Skeletal muscle satellite cell (primary cell): Measurements from ENCODE around the gene CA9. TPM values are rescaled to one million over a fixed set of nuclear protein-coding genes. Genes with fewer than 3 reads are reported as not detected.
"Not testable (repeated sequence)": the region's sequence is repeated elsewhere in the genome, so short reads cannot be mapped to it uniquely, and the experiment has no call there.

Source experiments
- H3K27me3 ChIP-seq: 2 replicates; pipeline ENCODE4 v1.7.0; 2013; ENCODE audit warnings: low read length; ENCODE audit not compliant: control insufficient read depth, insufficient read depth
- H3K36me3 ChIP-seq: 2 replicates; pipeline ENCODE4 v1.7.0; 2013; ENCODE audit warnings: mild to moderate bottlenecking, control low read depth, low read length; ENCODE audit not compliant: insufficient read depth
- H3K4me1 ChIP-seq: 2 replicates; pipeline ENCODE4 v1.7.0; 2013; ENCODE audit warnings: low read length; ENCODE audit not compliant: control insufficient read depth, insufficient read depth
- H3K4me2 ChIP-seq: 2 replicates; pipeline ENCODE4 v1.7.0; 2013; ENCODE audit warnings: mild to moderate bottlenecking, low read length
- H3K4me3 ChIP-seq: 2 replicates; pipeline ENCODE4 v1.7.0; 2013; ENCODE audit warnings: low read length
- H3K9ac ChIP-seq: 2 replicates; pipeline ENCODE4 v1.7.0; 2013; ENCODE audit warnings: mild to moderate bottlenecking, low read depth, low read length, moderate library complexity
- H3K9me3 ChIP-seq: replicated peaks from 2 replicates; pipeline ENCODE4 v1.7.0; 2013; ENCODE audit warnings: mild to moderate bottlenecking, control low read depth, low read length
- total RNA-seq: library from RNA; depleted of rRNA; stranded (reverse); fragments of >200 nt; gene quantifications from 2 replicates; pipeline ENCODE4 v1.2.3, GENCODE V29; 2012; rRNA removed

The CA9 gene
- total RNA-seq, result 3.0 and 6.1 TPM in 2 replicates

GRCh38 chr9:35673132-35674024, at the start of gene CA9:
Gene CA9 (plus strand): TSS chr9:35673928. CDS start chr9:35673960, 32 bp downstream.
- Histone ChIP-seq H3K4me2 (no peak within 1 kb of the TSS), H3K4me1 (peaks cover 14% of the 10 kb centered on the region), H3K4me3 (no peak within 1 kb of the TSS), H3K9ac (no peak within 1 kb of the TSS), H3K36me3 (no peaks in the 10 kb centered on the region), H3K9me3 (no peaks in the 10 kb centered on the region), H3K27me3 (peaks cover 7% of the 10 kb centered on the region)

DNA sequence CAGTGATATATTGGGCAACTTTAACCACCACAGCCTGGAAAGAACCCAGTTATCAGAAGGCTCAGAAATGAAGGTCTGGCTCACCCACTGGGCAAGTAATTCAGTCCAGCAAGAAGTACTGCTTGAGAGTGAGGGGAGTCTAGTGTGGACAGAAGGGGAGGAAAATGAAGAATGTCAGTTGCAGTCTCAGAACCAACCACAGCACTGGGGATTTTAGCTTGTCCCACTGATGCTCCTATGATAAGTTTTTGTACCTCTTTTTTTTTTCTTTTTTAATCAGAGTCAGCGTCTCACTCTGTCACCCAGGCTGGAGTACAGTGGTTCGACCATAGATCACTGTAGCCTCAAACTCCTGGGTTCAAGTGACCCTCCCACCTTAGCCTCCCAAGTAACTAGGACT, 46.2 kb upstream of the CA9 start:
- no peak overlapping the region for H3K4me3 ChIP-seq
- no peaks in the 10 kb centered on the region for H3K36me3 ChIP-seq
- H3K4me2 ChIP-seq, result no peak overlapping the region
- no peaks in the 10 kb centered on the region for H3K4me1 ChIP-seq
- H3K27me3 ChIP-seq, result no peaks in the 10 kb centered on the region
- no peak overlapping the region for H3K9ac ChIP-seq
- H3K9me3 ChIP-seq, result no peaks in the 10 kb centered on the region

DNA sequence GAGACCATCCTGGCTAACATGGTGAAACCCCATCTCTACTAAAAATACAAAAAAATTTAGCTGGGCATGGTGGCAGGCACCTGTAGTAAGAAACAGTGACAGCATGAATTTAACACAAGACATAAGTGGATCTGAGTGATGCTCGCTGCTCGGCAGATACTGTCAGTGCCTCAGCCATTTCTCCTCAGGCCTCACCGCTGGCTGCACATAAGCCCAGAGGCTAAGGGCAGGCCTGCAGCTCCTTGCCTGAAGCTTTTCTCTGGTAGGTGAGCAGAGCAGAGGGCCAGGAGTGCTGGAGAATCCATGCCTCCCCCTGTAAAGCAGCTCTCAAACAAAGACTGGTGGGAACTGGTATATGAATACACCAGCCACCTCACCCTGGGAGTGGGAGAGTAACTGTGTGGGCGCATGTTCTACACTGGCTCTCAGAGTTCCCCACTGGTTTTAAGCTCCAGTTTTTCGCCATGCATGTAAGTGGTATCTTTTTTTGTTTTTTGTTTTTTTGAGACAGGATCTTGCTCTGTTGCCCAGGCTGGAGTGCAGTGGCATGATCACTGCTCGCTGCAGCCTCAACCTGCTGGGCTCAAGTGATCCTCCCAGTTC, 45.2 kb upstream of the CA9 start:
- Histone ChIP-seq H3K36me3 (no peaks in the 10 kb centered on the region), H3K9me3 (no peaks in the 10 kb centered on the region), H3K4me1 (no peaks in the 10 kb centered on the region), H3K27me3 (no peaks in the 10 kb centered on the region), H3K9ac (no peak overlapping the region), H3K4me3 (no peak overlapping the region), H3K4me2 (no peak overlapping the region)

- no peaks in the 10 kb centered on the region for H3K36me3 ChIP-seq
- H3K27me3 ChIP-seq, result no peaks in the 10 kb centered on the region
- H3K4me1 ChIP-seq, result no peaks in the 10 kb centered on the region
- no peak overlapping the region for H3K4me3 ChIP-seq
- no peak overlapping the region for H3K9ac ChIP-seq
- H3K4me2 ChIP-seq, result no peak overlapping the region
- H3K9me3 ChIP-seq, result no peaks in the 10 kb centered on the region
These were observed 44.1 kb upstream of the CA9 start for GRCh38 chr9:35629597-35629996.

GRCh38 chr9:35635730-35636129, 38.0 kb upstream of the CA9 start:
- H3K4me3 ChIP-seq, result no peak overlapping the region
- H3K9me3 ChIP-seq, result no peaks in the 10 kb centered on the region
- H3K9ac ChIP-seq, result no peak overlapping the region
- H3K27me3 ChIP-seq, result no peaks in the 10 kb centered on the region
- no peak overlapping the region for H3K4me2 ChIP-seq
- no peaks in the 10 kb centered on the region for H3K4me1 ChIP-seq
- H3K36me3 ChIP-seq, result no peaks in the 10 kb centered on the region

DNA sequence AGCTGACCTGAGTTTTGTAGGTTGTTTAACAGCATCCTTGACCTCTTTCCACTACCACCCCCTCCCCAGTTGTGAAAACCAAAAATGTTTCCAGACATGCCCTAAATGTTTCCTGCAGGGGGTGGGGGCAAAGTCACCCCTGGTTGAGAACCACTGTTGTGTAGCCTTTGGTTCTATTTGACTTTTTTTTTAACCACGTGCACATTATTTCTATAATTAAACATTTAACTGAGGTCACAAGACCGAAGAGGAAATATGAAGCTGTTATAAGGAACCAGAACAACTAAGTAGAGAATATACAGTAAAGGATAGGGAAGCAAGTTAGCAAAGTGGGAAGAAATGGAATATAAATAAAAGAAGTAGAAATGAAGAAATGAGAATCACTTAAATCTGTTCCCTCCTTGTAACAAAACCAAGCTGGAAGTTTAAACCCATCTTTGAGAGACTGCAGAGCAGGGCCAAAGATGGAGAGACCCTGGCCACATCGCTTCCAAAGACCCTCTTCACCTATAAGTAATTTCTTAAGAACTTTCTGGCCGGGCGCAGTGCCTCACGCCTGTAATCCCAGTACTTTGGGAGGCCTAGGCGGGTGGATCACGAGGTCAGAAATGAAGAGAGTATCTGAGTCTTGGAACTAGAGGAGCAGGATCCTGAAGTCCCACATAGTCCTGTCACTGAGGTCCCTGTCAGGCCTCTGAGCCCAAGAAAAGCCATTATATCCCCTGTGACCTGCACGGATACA, 37.4 kb upstream of the CA9 start:
- Histone ChIP-seq H3K4me1 (no peaks in the 10 kb centered on the region), H3K9me3 (no peaks in the 10 kb centered on the region), H3K4me3 (no peak overlapping the region), H3K9ac (no peak overlapping the region), H3K27me3 (no peaks in the 10 kb centered on the region), H3K4me2 (no peak overlapping the region), H3K36me3 (no peaks in the 10 kb centered on the region)

GRCh38 chr9:35636877-35637246, 36.9 kb upstream of the CA9 start:
- not testable (repeated sequence) for H3K27me3 ChIP-seq, H3K4me2 ChIP-seq, H3K9ac ChIP-seq, H3K4me3 ChIP-seq, H3K9me3 ChIP-seq, H3K36me3 ChIP-seq, H3K4me1 ChIP-seq

- not testable (repeated sequence) for H3K9me3 ChIP-seq
These were observed 36.2 kb upstream of the CA9 start for GRCh38 chr9:35637427-35637955.

GRCh38 chr9:35638751-35639150, 35.0 kb upstream of the CA9 start:
- H3K27me3 ChIP-seq, H3K4me1 ChIP-seq, H3K4me2 ChIP-seq, H3K9me3 ChIP-seq, H3K36me3 ChIP-seq, H3K9ac ChIP-seq, H3K4me3 ChIP-seq: not testable (repeated sequence)

More at GRCh38 chr9:35637427-35637955, 36.2 kb upstream of the CA9 start:
- not testable (repeated sequence) for H3K4me3 ChIP-seq, H3K4me1 ChIP-seq, H3K9ac ChIP-seq, H3K4me2 ChIP-seq, H3K36me3 ChIP-seq, H3K27me3 ChIP-seq

GRCh38 chr9:35639225-35639624, 34.5 kb upstream of the CA9 start:
- not testable (repeated sequence) for H3K4me1 ChIP-seq, H3K4me3 ChIP-seq, H3K4me2 ChIP-seq, H3K9ac ChIP-seq, H3K36me3 ChIP-seq, H3K9me3 ChIP-seq, H3K27me3 ChIP-seq

DNA sequence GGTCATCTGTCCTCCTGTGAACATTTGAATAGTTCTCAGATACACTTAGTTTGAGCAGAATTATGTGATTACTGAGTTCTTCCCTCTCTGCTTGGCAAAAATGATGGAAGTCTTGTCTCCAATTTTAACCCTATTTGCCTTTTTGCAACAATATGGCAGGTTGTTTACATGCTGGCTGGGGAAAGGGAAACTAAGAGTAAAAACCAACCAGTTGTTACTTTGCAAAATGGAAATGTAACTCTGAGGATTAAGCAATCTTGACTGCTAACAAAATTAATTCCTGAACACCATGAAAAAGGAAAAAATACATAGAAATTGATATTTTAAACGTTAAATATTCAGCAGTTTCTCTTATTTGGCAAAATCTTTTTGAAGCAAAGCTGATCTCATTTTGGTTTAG, 34.1 kb upstream of the CA9 start:
- peaks cover 4% of the 10 kb centered on the region for H3K4me1 ChIP-seq
- H3K36me3 ChIP-seq, result no peaks in the 10 kb centered on the region
- no peaks in the 10 kb centered on the region for H3K9me3 ChIP-seq
- no peaks in the 10 kb centered on the region for H3K27me3 ChIP-seq
- no peak overlapping the region for H3K9ac ChIP-seq
- H3K4me3 ChIP-seq, result no peak overlapping the region
- no peak overlapping the region for H3K4me2 ChIP-seq
